Smooth muscle cell of the umbilical artery (primary cell): ENCODE measurements around the gene MUC5AC. TPM values are rescaled to one million over a fixed set of nuclear protein-coding genes. Genes with fewer than 3 reads are reported as not detected.

Experiments
- total RNA-seq: library from RNA; depleted of rRNA; stranded (reverse); fragments of >200 nt; gene quantifications from 2 replicates; pipeline ENCODE4 v1.2.3, GENCODE V29; 2014

Gene MUC5AC, protein sequence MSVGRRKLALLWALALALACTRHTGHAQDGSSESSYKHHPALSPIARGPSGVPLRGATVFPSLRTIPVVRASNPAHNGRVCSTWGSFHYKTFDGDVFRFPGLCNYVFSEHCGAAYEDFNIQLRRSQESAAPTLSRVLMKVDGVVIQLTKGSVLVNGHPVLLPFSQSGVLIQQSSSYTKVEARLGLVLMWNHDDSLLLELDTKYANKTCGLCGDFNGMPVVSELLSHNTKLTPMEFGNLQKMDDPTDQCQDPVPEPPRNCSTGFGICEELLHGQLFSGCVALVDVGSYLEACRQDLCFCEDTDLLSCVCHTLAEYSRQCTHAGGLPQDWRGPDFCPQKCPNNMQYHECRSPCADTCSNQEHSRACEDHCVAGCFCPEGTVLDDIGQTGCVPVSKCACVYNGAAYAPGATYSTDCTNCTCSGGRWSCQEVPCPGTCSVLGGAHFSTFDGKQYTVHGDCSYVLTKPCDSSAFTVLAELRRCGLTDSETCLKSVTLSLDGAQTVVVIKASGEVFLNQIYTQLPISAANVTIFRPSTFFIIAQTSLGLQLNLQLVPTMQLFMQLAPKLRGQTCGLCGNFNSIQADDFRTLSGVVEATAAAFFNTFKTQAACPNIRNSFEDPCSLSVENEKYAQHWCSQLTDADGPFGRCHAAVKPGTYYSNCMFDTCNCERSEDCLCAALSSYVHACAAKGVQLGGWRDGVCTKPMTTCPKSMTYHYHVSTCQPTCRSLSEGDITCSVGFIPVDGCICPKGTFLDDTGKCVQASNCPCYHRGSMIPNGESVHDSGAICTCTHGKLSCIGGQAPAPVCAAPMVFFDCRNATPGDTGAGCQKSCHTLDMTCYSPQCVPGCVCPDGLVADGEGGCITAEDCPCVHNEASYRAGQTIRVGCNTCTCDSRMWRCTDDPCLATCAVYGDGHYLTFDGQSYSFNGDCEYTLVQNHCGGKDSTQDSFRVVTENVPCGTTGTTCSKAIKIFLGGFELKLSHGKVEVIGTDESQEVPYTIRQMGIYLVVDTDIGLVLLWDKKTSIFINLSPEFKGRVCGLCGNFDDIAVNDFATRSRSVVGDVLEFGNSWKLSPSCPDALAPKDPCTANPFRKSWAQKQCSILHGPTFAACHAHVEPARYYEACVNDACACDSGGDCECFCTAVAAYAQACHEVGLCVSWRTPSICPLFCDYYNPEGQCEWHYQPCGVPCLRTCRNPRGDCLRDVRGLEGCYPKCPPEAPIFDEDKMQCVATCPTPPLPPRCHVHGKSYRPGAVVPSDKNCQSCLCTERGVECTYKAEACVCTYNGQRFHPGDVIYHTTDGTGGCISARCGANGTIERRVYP (N-terminal part only)
- total RNA-seq, result not detected in 2 replicates

DNA sequence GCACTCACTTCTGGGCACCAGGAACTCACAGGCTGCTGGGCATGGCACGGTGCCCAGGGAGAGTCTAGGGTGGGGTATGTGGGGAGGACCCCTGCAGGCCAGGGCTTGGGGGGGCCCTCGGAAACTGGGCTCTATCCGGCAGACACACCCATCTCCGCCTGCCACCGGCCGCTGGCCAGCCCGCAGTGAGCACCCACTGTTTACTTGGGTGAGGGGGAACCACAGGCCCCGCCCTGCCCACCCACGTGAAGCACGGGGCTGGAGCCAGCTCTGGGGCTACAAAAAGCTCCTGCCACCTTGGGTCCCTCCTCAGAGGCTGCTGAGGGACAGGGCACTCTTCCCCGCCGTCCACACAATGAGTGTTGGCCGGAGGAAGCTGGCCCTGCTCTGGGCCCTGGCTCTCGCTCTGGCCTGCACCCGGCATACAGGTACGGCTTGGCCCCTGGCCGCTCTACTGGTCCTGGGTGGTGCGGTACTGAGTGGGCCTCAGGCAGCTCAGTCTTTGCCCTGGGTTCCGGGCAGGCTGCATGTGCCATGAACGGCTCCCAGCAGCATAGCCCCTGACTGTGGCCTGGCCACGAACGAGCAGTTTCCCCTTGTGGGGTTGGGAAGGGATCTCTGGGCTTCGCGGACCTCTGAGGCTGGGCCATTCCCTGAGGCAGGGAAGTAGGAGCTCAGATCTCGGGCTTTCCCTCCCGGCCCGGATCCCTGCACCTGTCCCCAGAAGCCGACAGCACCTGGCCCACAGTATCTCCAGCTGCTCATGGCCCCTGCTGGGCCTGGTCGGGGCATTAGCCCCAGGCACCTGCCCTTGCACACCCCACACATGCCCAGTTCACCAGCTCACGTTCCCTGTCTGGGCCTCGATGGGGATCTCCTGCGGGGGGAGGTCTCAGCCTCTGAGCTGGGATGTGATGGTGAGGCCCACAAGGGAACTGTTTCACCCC is at the start of gene MUC5AC:
MUC5AC (plus strand) TSS at position 309 of the 947 bp plus-strand sequence; CDS start at position 356, 47 bp downstream.

GRCh38 chr11:1222491-1223345 is 65.0 kb downstream of the MUC5AC start, which contains the start of gene MUC5B:
Gene MUC5B, plus strand, starts transcription at chr11:1223066. Its CDS starts 58 bp downstream, at chr11:1223124.

Other genes starting within 250 kb of the MUC5AC start
- 105 and 112 TPM in 2 replicates for gene CHID1, start 247.1 kb upstream of the MUC5AC start, total RNA-seq
- 28.8 and 46.0 TPM in 2 replicates for gene AP2A2, start 232.1 kb upstream of the MUC5AC start, total RNA-seq
- not detected in 2 replicates for gene MUC6, start 121.2 kb upstream of the MUC5AC start, total RNA-seq
- not detected in 2 replicates for gene MUC2, start 83.1 kb upstream of the MUC5AC start, total RNA-seq
- gene MUC5B, start 65.1 kb downstream of the MUC5AC start, total RNA-seq, result not detected in 2 replicates
- 29.4 and 38.8 TPM in 2 replicates for gene TOLLIP, start 151.7 kb downstream of the MUC5AC start, total RNA-seq
- gene BRSK2, start 232.0 kb downstream of the MUC5AC start, total RNA-seq, result 0.65 and 0.89 TPM in 2 replicates